ENCODE results near the gene MGAT4B.
"Not testable (repeated sequence)": the region's sequence is repeated elsewhere in the genome, so short reads cannot be mapped to it uniquely, and the experiment has no call there.

MGAT4B gene

GRCh38 chr5:179794171-179794570, 12.5 kb downstream of the MGAT4B start:
- no peak for DNase-seq

GRCh38 chr5:179793468-179794139, 13.1 kb downstream of the MGAT4B start, which contains the start of gene LTC4S:
LTC4S (plus strand) TSS chr5:179793986; CDS start chr5:179794081, 95 bp downstream.
- no peak for DNase-seq

- DNase-seq, result no peak
Measured at GRCh38 chr5:179792612-179793467, 13.8 kb downstream of the MGAT4B start.

- DNase-seq, result no peak
Measured at GRCh38 chr5:179791881-179792611, 14.6 kb downstream of the MGAT4B start.

GRCh38 chr5:179789278-179789677, 17.4 kb downstream of the MGAT4B start:
- not testable (repeated sequence) for DNase-seq

GRCh38 chr5:179788193-179788854, 18.3 kb downstream of the MGAT4B start:
- DNase-seq, result no peak

GRCh38 chr5:179786861-179787260, 19.8 kb downstream of the MGAT4B start:
- DNase-seq, result no peak

GRCh38 chr5:179783128-179783527, 23.5 kb downstream of the MGAT4B start:
- DNase-seq, result no peak

- DNase-seq, result no peak
Measured at GRCh38 chr5:179781846-179782245, 24.8 kb downstream of the MGAT4B start.

- DNase-seq, result no peak
Measured at GRCh38 chr5:179780362-179780761, 26.3 kb downstream of the MGAT4B start.

GRCh38 chr5:179779826-179780225, 26.8 kb downstream of the MGAT4B start:
- no peak for DNase-seq

- no peak for DNase-seq
Measured at GRCh38 chr5:179778591-179778990, 28.1 kb downstream of the MGAT4B start.

- no peak for DNase-seq
Measured at GRCh38 chr5:179777909-179778308, 28.8 kb downstream of the MGAT4B start.

GRCh38 chr5:179777456-179777855, 29.2 kb downstream of the MGAT4B start:
- DNase-seq, result no peak

GRCh38 chr5:179776411-179776938, 30.2 kb downstream of the MGAT4B start:
- no peak for DNase-seq

- DNase-seq, result no peak
Measured at GRCh38 chr5:179774442-179774841, 32.2 kb downstream of the MGAT4B start.

- DNase-seq, result no peak
Measured at GRCh38 chr5:179773686-179774040, 33.0 kb downstream of the MGAT4B start.

- DNase-seq, result no peak
Measured at GRCh38 chr5:179772351-179772750, 34.3 kb downstream of the MGAT4B start.

GRCh38 chr5:179771311-179771895, 35.3 kb downstream of the MGAT4B start:
- DNase-seq, result no peak

GRCh38 chr5:179769796-179770195, 36.9 kb downstream of the MGAT4B start:
- no peak for DNase-seq

GRCh38 chr5:179769271-179769670, 37.4 kb downstream of the MGAT4B start:
- no peak for DNase-seq
